Suppressor macrophage treated with lipopolysaccharide for 4 hours (primary cell): ENCODE measurements around the gene SIGLEC11.
"Not testable (repeated sequence)": the region's sequence is repeated elsewhere in the genome, so short reads cannot be mapped to it uniquely, and the experiment has no call there.

Source experiments
- DNase-seq: peaks from one replicate; pipeline ENCODE4 v3.0.0-alpha.2; 2020

The SIGLEC11 gene

GRCh38 chr19:49981603-49982593 is 20.9 kb upstream of the SIGLEC11 start:
- DNase-seq, result no peak

- DNase-seq, result no peak
Observed at GRCh38 chr19:49978324-49978723, 17.4 kb upstream of the SIGLEC11 start.

- DNase-seq, result no peak
Observed at GRCh38 chr19:49977881-49978280, 16.9 kb upstream of the SIGLEC11 start.

- DNase-seq, result no peak
Observed at GRCh38 chr19:49977076-49977475, 16.1 kb upstream of the SIGLEC11 start.

DNA sequence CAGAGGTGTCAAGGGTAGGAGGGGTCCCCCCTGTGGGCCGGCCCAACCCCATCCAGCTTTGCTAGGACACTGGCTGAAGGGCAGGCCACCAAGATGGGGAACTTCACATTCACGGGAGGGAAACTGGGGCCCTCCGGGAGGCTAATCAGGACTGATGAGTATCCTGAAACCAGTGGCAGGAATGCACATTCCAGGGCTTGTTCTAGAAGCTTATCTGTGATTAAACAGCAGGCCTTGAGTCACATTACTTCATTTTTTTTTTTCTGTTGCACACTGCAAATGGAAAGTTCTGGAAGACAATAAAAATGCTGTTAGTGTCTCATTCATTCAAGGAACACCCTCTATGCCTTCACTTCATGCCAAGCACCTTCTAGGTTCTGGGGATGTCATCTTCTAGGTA is 15.5 kb upstream of the SIGLEC11 start:
- no peak for DNase-seq

DNA sequence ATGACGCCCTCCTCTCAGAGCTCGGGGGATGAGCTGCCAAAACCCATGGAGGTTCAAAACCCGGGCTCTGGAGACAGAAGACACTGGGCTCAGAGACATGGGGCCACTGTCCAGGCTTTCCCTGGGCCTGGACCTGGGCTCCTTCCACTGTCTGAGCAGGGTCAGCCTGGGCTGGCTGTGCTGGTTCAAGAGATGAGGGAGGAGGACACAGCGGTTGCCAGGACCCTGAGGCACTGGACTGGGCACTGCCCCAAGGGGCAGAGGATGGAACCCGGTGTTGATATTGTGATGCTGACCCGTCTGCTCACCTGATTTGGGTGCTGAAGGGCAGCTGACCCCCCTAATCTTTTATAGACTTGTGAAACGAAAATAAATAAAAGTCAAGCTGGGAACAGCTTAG is 14.1 kb upstream of the SIGLEC11 start:
- no peak for DNase-seq

DNA sequence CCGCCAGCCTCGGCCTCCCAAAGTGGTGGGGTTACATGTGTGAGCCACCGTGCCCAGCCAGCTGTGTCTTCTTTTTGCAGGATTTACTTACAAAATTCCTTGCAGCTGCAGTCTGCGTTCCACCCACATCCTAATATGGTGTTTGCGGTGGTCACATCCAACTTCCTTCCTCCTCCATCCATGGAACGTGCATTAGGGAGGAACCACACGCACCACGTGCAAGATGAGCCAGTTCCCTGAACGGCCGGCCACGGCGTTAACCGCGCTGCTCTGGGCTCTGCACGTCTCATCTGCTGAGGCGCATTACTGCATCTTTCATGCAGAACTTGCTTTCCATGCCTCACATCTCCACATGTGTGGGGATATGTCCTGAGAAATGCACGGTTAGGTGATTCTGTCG is 13.0 kb upstream of the SIGLEC11 start:
- peak; percentile 77 for DNase-seq

DNA sequence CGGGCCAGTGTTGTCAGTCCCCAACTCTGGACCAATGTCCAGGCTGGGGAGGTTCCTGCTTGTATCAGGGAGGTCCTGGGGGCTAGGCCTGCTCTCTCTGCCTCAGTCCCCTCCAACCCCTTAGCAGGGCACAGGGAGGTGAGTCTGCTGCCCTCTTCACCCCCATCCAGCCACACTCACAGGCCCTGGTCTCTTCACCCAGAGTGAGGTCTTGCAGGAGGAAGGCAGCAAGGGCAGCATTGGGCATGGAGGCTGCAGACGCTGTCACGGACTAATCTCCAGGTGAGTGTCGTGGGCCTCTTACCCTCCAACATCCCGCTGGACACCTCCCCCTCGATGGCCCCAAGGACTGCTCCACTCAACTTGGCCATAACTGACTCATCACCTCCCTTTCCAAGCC is 11.9 kb upstream of the SIGLEC11 start:
- no peak for DNase-seq

DNA sequence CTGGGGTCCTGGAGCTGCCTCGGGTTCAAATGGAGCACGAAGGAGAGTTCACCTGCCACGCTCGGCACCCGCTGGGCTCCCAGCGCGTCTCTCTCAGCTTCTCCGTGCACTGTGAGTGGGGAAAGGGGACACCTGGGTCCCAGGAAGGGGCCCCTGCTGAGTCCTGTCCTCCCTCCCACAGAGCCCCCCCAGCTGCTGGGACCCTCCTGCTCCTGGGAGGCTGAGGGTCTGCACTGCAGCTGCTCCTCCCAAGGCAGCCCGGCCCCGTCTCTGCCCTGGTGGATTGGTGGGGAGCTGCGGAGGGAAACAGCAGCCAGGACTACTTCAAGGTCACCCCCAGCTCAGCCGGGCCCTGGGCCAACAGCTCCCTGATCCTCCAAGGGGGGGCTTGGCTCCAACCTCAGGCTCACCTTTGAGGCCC is 11.0 kb upstream of the SIGLEC11 start:
- no peak for DNase-seq

- peak; percentile 67 for DNase-seq
Observed at GRCh38 chr19:49969355-49969754, 8.4 kb upstream of the SIGLEC11 start.

GRCh38 chr19:49968279-49968922 is 7.4 kb upstream of the SIGLEC11 start:
- peak; percentile 93 for DNase-seq

GRCh38 chr19:49959892-49960291 is 1.1 kb downstream of the SIGLEC11 start:
- not testable (repeated sequence) for DNase-seq

GRCh38 chr19:49958596-49958995 is 2.4 kb downstream of the SIGLEC11 start:
- DNase-seq, result not testable (repeated sequence)

GRCh38 chr19:49958144-49958543 is 2.8 kb downstream of the SIGLEC11 start:
- DNase-seq, result not testable (repeated sequence)

GRCh38 chr19:49957262-49957915 is 3.6 kb downstream of the SIGLEC11 start:
- no peak for DNase-seq

GRCh38 chr19:49956115-49956495 is 4.9 kb downstream of the SIGLEC11 start:
- no peak for DNase-seq

- no peak for DNase-seq
Observed at GRCh38 chr19:49954933-49955332, 6.0 kb downstream of the SIGLEC11 start.

- DNase-seq, result peak; percentile 55
Observed at GRCh38 chr19:49954092-49954829, 6.7 kb downstream of the SIGLEC11 start.

- DNase-seq, result peak; percentile 45
Observed at GRCh38 chr19:49953416-49953815, 7.6 kb downstream of the SIGLEC11 start.

GRCh38 chr19:49952906-49953305 is 8.1 kb downstream of the SIGLEC11 start:
- DNase-seq, result no peak

GRCh38 chr19:49952479-49952836 is 8.5 kb downstream of the SIGLEC11 start:
- no peak for DNase-seq

GRCh38 chr19:49951806-49952478 is 9.0 kb downstream of the SIGLEC11 start:
- DNase-seq, result no peak
